GM10266 (cell line): ENCODE measurements around the gene FBXL20.
"Not testable (repeated sequence)": the region's sequence is repeated elsewhere in the genome, so short reads cannot be mapped to it uniquely, and the experiment has no call there.

ENCODE experiments used
- DNase-seq: peaks from one replicate; pipeline ENCODE4 v3.0.0; 2012; ENCODE audit errors: extremely low spot score
- CTCF ChIP-seq: IDR thresholded peaks from 2 replicates; pipeline ENCODE4 v1.5.1; 2012; ENCODE audit warnings: mild to moderate bottlenecking, low read depth; ENCODE audit not compliant: control insufficient read depth, insufficient read depth; ENCODE audit errors: missing control alignments

FBXL20 gene

GRCh38 chr17:39401412-39402243 lies at the start of gene FBXL20:
Gene FBXL20, minus strand, starts transcription at chr17:39401626. Its CDS starts 224 bp downstream, at chr17:39401402.
- no peak for TF ChIP-seq CTCF

GRCh38 chr17:39450847-39451581 lies 49.6 kb upstream of the FBXL20 start, which contains the start of gene MED1:
Gene MED1, minus strand, starts transcription at chr17:39451263. Its CDS starts 201 bp downstream, at chr17:39451062.
- peak; percentile 93 for DNase-seq
- no peak for TF ChIP-seq CTCF

More at GRCh38 chr17:39401412-39402243, at the start of gene FBXL20:
- DNase-seq, result peak; percentile 98

- no peak for DNase-seq
Observed at GRCh38 chr17:39450051-39450450, 48.6 kb upstream of the FBXL20 start.

GRCh38 chr17:39447561-39447960 lies 46.1 kb upstream of the FBXL20 start:
- no peak for TF ChIP-seq CTCF
- DNase-seq, result no peak

More at GRCh38 chr17:39450051-39450450, 48.6 kb upstream of the FBXL20 start:
- no peak for TF ChIP-seq CTCF

GRCh38 chr17:39443326-39443725 lies 41.9 kb upstream of the FBXL20 start:
- TF ChIP-seq CTCF, result no peak
- no peak for DNase-seq

- DNase-seq, result not testable (repeated sequence)
Observed at GRCh38 chr17:39439868-39440267, 38.4 kb upstream of the FBXL20 start.

GRCh38 chr17:39429600-39429999 lies 28.2 kb upstream of the FBXL20 start:
- DNase-seq, result no peak
- no peak for TF ChIP-seq CTCF
